GM19455 (cell line): ENCODE results near the gene HOXC12.

Source experiments
- ATAC-seq: cut with Tn5 transposase; IDR thresholded peaks from one replicate; pipeline ENCODE4 v1.9.1; 2021; ENCODE audit not compliant: unreplicated experiment

HOXC12 gene

GRCh38 chr12:53982648-53983567, 28.2 kb downstream of the HOXC12 start:
- ATAC-seq = no peak

- no peak for ATAC-seq
Observed at GRCh38 chr12:53983568-53983949, 28.9 kb downstream of the HOXC12 start.

GRCh38 chr12:53983950-53984572, 29.4 kb downstream of the HOXC12 start:
- ATAC-seq = no peak

GRCh38 chr12:53984901-53985691, 30.4 kb downstream of the HOXC12 start, which contains the start of gene HOXC10:
Gene HOXC10, plus strand, starts transcription at chr12:53985146. Its CDS starts 114 bp downstream, at chr12:53985260.
- ATAC-seq = no peak

GRCh38 chr12:53985692-53985993, 30.9 kb downstream of the HOXC12 start:
- no peak for ATAC-seq

- ATAC-seq = no peak
Observed at GRCh38 chr12:53985994-53986685, 31.4 kb downstream of the HOXC12 start.

- no peak for ATAC-seq
Observed at GRCh38 chr12:53986686-53987483, 32.2 kb downstream of the HOXC12 start.

GRCh38 chr12:53987787-53988230, 33.1 kb downstream of the HOXC12 start:
- no peak for ATAC-seq

- no peak for ATAC-seq
Observed at GRCh38 chr12:53988541-53989226, 34.0 kb downstream of the HOXC12 start.

GRCh38 chr12:53989227-53990113, 34.8 kb downstream of the HOXC12 start:
- ATAC-seq = no peak

- no peak for ATAC-seq
Observed at GRCh38 chr12:53990311-53991076, 35.8 kb downstream of the HOXC12 start.

GRCh38 chr12:53991077-53991460, 36.4 kb downstream of the HOXC12 start:
- ATAC-seq = no peak

GRCh38 chr12:53992377-53992889, 37.7 kb downstream of the HOXC12 start:
- no peak for ATAC-seq

- no peak for ATAC-seq
Observed at GRCh38 chr12:53993162-53994008, 38.7 kb downstream of the HOXC12 start.

GRCh38 chr12:53994009-53994263, 39.2 kb downstream of the HOXC12 start:
- no peak for ATAC-seq

GRCh38 chr12:53994264-53995001, 39.7 kb downstream of the HOXC12 start:
- no peak for ATAC-seq
